Mucosa of descending colon (tissue), 3 donors: ENCODE measurements around the gene PRL. TPM values are rescaled to one million over a fixed set of nuclear protein-coding genes. Genes with fewer than 3 reads are reported as not detected.

Experiments used
- ATAC-seq: fragments of 200-7000 bp; cut with Tn5 transposase; one replicate; pipeline ENCODE4 v1.9.1; 2020; ENCODE audit warnings: mild to moderate bottlenecking, moderate library complexity
- DNase-seq, 3 donors: peaks; one replicate each; pipeline ENCODE4 v3.0.0-alpha.2; 2020
- H3K36me3 ChIP-seq: fragments of 200-600 bp; one replicate; pipeline ENCODE4 v1.8.0; 2021; ENCODE audit warnings: low read depth, mild to moderate bottlenecking
- H3K4me1 ChIP-seq: fragments of 200-600 bp; one replicate; pipeline ENCODE4 v1.8.0; 2021; ENCODE audit warnings: low read depth, mild to moderate bottlenecking
- H3K4me3 ChIP-seq: fragments of 200-600 bp; one replicate; pipeline ENCODE4 v1.8.0; 2021; ENCODE audit warnings: mild to moderate bottlenecking
- H3K9me3 ChIP-seq: fragments of 200-600 bp; one replicate; pipeline ENCODE4 v1.8.0; 2021; ENCODE audit warnings: mild to moderate bottlenecking
- intact Hi-C, 2 donors: fragments of 100-400 bp; cut with DNase I in 1 of 2; cut with micrococcal nuclease in 1 of 2; formaldehyde crosslinking; loops; one replicate each; pipeline versions ENCODE4 v1.11.0 to v1.11.1; 2022; cut with DNase I, micrococcal nuclease
- total RNA-seq, 3 donors: library from RNA; stranded (reverse); fragmentation: NEBNext Ultra II Directional in 2 of 3; extraction: Animal tissue kit (Norgen Biotek cat#: 25700) in 2 of 3; gene quantifications; one replicate each; pipeline versions ENCODE4 v1.2.1 to v1.2.4, GENCODE V29; 2021 to 2023
- TF ChIP-seq, protein P1 (sequence below): fragments of 200-600 bp; IDR thresholded peaks from one replicate; pipeline ENCODE4 v1.8.0; 2022; ENCODE audit warnings: antibody characterized with exemption, mild to moderate bottlenecking
- donor health status: DM: no; HTN: no; CAD: no; lungs with moderate emphysema.
- donor health status: DM: no; HTN: no; CAD: no.
- donor health status: DM: no; HTN: yes; CAD: no.

The PRL gene
- total RNA-seq, 3 donors from 2014 or later: not detected

DNA sequence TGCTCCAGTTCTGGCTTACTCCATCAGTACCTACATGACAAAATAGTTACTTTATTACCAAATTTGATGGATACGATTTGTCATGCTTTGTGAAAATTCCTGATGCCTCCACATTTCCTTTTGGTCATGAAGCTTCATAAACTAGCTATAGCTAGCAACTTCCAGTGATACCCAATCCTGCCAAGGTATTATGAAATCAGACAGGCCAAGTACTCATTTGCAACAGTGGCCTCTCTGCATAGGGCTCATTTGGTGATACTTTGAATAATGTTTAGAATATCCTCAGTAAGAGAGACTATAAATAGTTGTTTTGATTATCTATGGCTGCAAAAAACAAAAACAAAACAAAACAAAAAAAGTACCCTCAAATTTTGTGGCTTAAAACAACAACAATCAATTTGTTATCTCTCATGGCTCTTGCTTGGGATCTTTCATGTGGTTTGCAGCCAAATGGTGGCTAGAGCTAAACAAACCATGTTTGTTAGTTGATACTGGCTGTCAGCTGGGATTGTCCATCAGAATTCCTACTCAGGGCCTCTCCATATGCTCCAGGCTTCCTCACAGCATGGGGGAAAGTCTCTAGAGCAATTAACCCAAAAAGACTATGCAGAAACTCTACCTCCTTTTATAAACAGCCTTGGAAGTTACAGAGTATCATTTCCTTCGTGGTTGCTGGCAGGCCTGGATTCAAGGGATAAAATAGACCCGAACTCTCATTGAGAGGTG, 10.1 kb upstream of the PRL start:
- ATAC-seq (no peak), DNase-seq (no peak)
- no peaks in the 10 kb centered on the region for H3K4me1 ChIP-seq
- TF ChIP-seq, protein P1, sequence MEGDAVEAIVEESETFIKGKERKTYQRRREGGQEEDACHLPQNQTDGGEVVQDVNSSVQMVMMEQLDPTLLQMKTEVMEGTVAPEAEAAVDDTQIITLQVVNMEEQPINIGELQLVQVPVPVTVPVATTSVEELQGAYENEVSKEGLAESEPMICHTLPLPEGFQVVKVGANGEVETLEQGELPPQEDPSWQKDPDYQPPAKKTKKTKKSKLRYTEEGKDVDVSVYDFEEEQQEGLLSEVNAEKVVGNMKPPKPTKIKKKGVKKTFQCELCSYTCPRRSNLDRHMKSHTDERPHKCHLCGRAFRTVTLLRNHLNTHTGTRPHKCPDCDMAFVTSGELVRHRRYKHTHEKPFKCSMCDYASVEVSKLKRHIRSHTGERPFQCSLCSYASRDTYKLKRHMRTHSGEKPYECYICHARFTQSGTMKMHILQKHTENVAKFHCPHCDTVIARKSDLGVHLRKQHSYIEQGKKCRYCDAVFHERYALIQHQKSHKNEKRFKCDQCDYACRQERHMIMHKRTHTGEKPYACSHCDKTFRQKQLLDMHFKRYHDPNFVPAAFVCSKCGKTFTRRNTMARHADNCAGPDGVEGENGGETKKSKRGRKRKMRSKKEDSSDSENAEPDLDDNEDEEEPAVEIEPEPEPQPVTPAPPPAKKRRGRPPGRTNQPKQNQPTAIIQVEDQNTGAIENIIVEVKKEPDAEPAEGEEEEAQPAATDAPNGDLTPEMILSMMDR: no peak
- H3K4me3 ChIP-seq: no peak overlapping the region
- intact Hi-C loops: no loop called here
- no peaks in the 10 kb centered on the region for H3K36me3 ChIP-seq
- peaks cover 8% of the 10 kb centered on the region for H3K9me3 ChIP-seq

DNA sequence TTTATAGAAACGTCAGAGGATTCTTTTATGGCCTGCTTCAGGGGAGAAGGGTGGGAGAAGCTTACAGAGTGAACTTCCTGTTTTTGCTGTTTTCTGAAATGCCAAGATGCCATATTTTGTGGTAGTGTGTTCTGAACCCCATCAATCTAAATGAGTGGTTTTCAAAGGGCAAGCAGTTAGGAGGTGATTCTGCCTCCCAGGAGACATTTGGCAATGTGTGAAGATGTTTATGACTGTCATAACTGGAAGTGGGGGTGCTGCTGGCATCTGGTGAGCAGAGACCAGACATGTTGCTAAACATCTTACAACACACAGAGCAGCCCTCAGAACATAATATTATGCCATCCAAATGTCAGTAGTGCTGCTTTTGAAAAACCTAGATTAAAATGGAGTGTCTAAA, 6.0 kb upstream of the PRL start:
- Histone ChIP-seq H3K9me3 (no peaks in the 10 kb centered on the region), H3K4me3 (no peak overlapping the region), H3K4me1 (no peaks in the 10 kb centered on the region), H3K36me3 (no peaks in the 10 kb centered on the region)
- DNase-seq: no peak
- TF ChIP-seq, protein P1: no peak
- no peak for ATAC-seq
- intact Hi-C loops: no loop called here

DNA sequence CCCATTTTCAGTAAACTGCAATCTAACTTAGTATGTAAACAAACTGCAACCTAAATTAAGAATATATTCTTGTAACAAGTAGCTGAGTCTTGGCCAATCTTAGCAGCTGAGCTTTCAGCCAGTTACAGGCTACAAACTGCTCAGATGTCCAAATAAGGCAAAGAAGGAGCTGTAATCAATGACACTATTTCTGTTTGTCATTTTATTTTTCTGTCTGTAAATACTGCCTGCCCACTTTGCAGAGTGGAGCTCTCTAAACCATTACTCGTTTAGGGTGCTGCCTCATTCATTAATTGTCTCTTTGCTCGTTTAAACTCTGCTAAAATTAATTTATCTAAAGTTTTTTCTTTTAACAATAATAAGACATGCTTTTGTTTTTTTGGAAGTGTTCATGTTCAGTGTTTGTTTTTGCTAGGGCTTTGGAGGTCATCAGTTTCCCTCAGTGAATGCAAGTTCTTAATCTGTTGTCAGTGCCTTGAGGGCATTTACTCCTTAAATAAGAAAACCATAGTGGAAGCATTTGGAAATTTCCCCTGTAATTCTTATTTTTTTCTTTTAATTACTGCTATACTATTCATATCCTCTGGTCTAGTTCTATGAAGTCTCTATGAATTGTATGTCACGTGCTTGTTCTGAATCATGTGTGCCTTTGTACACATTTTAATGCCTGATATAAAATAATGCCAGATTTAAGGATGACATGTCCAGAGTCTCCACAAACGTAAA, 3.6 kb upstream of the PRL start:
- no peaks in the 10 kb centered on the region for H3K9me3 ChIP-seq
- no peaks in the 10 kb centered on the region for H3K4me1 ChIP-seq
- ATAC-seq (no peak), DNase-seq (no peak)
- intact Hi-C loops: no loop called here
- H3K4me3 ChIP-seq: no peak overlapping the region
- H3K36me3 ChIP-seq: no peaks in the 10 kb centered on the region
- TF ChIP-seq, protein P1: no peak

DNA sequence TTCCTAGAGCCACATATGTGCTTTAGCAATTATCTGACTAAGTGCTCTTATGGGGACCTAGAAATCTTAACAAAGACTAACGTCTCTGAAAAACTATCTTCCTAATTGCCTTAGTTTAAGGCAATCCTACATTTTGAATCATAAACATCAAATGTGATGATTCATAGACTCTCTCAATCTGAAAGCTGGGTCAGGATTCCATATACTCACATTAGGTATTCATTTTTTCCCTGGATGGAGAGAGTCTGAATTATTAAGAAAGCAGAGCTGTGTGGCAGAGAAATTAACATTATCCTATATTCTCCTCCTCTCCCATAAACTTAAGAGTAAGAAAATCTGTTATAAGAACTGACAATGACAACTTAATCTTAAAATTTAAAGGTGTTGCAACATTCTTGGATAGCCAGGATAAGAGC, 1.6 kb upstream of the PRL start:
- DNase-seq (no peak), ATAC-seq (no peak)
- Histone ChIP-seq H3K9me3 (no peaks in the 10 kb centered on the region), H3K4me1 (no peaks in the 10 kb centered on the region), H3K4me3 (no peak overlapping the region), H3K36me3 (no peaks in the 10 kb centered on the region)
- TF ChIP-seq, protein P1: no peak
- intact Hi-C loops: no loop called here

DNA sequence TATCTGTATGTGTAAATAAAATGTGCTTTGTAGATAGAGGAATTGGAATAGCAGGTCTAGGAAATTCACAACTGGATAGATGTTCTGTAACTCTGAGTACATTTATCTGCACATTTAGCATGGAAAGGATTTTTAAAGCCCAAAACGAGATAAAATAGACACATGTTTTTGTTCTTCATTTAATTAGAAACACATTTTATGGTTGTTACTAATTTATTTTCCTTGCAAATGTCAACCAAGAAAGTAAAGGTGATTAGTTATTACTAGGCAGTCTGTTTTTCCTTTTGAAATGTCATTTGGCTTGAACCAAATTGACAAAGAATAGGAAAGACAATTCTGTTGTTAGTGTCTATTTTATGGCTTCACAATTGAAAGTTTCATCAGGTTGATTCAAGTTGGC, 769 bp downstream of the PRL start:
- intact Hi-C loops: no loop called here
- Histone ChIP-seq H3K9me3 (no peaks in the 10 kb centered on the region), H3K4me1 (no peaks in the 10 kb centered on the region), H3K4me3 (no peak overlapping the region), H3K36me3 (no peaks in the 10 kb centered on the region)
- TF ChIP-seq, protein P1: no peak
- ATAC-seq (no peak), DNase-seq (no peak)
